HepG2 (cell line): ENCODE results near the gene NEK3. TPM values are rescaled to one million over a fixed set of nuclear protein-coding genes. Genes with fewer than 3 reads are reported as not detected.

Experiments used
- ADNP ChIP-seq: sonication (generic); formaldehyde crosslinking; IDR thresholded peaks from 2 replicates; pipeline ENCODE4 v1.4.0; 2020; ENCODE audit warnings: missing genetic modification reagents
- ARID5B ChIP-seq: IDR thresholded peaks from 2 replicates; pipeline ENCODE4 v1.4.0; 2020; ENCODE audit warnings: mild to moderate bottlenecking, missing genetic modification reagents
- CREM ChIP-seq, 2 experiments: sonication (generic) in 1 of 2; formaldehyde crosslinking in 1 of 2; IDR thresholded peaks; 2 replicates each; pipeline versions ENCODE4 v1.4.0 to v1.6.1; 2016 to 2020; ENCODE audit warnings: antibody characterized with exemption in 1 of 2, mild to moderate bottlenecking in 1 of 2, missing genetic modification reagents in 1 of 2
- DMAP1 ChIP-seq: IDR thresholded peaks from 2 replicates; pipeline ENCODE4 v1.6.1; 2016
- FOXP1 ChIP-seq, 2 experiments: fragments of 450-650 bp in 1 of 2; IDR thresholded peaks; 2 replicates each; pipeline ENCODE4 v1.6.1; 2017 to 2018; ENCODE audit warnings: antibody characterized with exemption in 1 of 2
- HDAC2 ChIP-seq: sonication (generic); formaldehyde crosslinking; IDR thresholded peaks from 2 replicates; pipeline ENCODE4 v1.4.0; 2020; ENCODE audit warnings: missing genetic modification reagents
- HMG20A ChIP-seq: IDR thresholded peaks from 2 replicates; pipeline ENCODE4 v1.6.1; 2016; ENCODE audit warnings: borderline replicate concordance
- NFE2L2 ChIP-seq: fragments of 150-350 bp; IDR thresholded peaks from 2 replicates; pipeline ENCODE4 v1.6.1; 2014; ENCODE audit warnings: low read length
- NR2F1 ChIP-seq, 2 experiments: fragments of 450-650 bp in 1 of 2; formaldehyde crosslinking in 1 of 2; IDR thresholded peaks; 2 replicates each; pipeline versions ENCODE4 v1.5.0 to v1.6.1; 2016 to 2020; ENCODE audit warnings: mild to moderate bottlenecking in 1 of 2, missing compliant biosample characterization in 1 of 2, missing genetic modification reagents in 1 of 2, moderate library complexity in 1 of 2
- NR2F6 ChIP-seq, 2 experiments: IDR thresholded peaks; 2 replicates each; pipeline ENCODE4 v1.6.1; 2016; ENCODE audit warnings: antibody characterized with exemption in 1 of 2, mild to moderate bottlenecking in 1 of 2
- PITX1 ChIP-seq: sonication (generic); formaldehyde crosslinking; IDR thresholded peaks from 2 replicates; pipeline ENCODE4 v1.5.1; 2020; ENCODE audit warnings: mild to moderate bottlenecking, missing genetic modification reagents
- RAD21 ChIP-seq: fragments of 450-650 bp; formaldehyde crosslinking; IDR thresholded peaks from 2 replicates; pipeline ENCODE4 v1.5.0; 2020; ENCODE audit warnings: mild to moderate bottlenecking
- RBFOX2 ChIP-seq: fragments of 200-400 bp; formaldehyde crosslinking; IDR thresholded peaks from 2 replicates; pipeline ENCODE4 v1.6.1; 2017; ENCODE audit warnings: low read depth, mild to moderate bottlenecking, low read length
- SAFB2 ChIP-seq: sonication (generic); formaldehyde crosslinking; IDR thresholded peaks from 2 replicates; pipeline ENCODE4 v1.5.1; 2020; ENCODE audit warnings: missing genetic modification reagents, low read depth, mild to moderate bottlenecking, borderline replicate concordance
- YY1 ChIP-seq: IDR thresholded peaks from 2 replicates; pipeline ENCODE4 v1.6.1; 2011; ENCODE audit warnings: low read length, low read depth, moderate library complexity, mild to moderate bottlenecking; ENCODE audit not compliant: insufficient read depth, insufficient replicate concordance
- ZBTB25 ChIP-seq: IDR thresholded peaks from 2 replicates; pipeline ENCODE4 v1.6.1; 2018; ENCODE audit warnings: missing genetic modification reagents
- ZBTB38 ChIP-seq: sonication (generic); formaldehyde crosslinking; IDR thresholded peaks from 2 replicates; pipeline ENCODE4 v1.5.1; 2020; ENCODE audit warnings: mild to moderate bottlenecking, missing genetic modification reagents
- ZEB1 ChIP-seq: IDR thresholded peaks from 2 replicates; pipeline ENCODE4 v1.6.1; 2012; ENCODE audit warnings: mild to moderate bottlenecking, low read depth, inconsistent platforms; ENCODE audit not compliant: insufficient replicate concordance
- ZNF124 ChIP-seq: sonication (generic); formaldehyde crosslinking; IDR thresholded peaks from 2 replicates; pipeline ENCODE4 v1.4.0; 2020; ENCODE audit warnings: missing genetic modification reagents
- ZNF337 ChIP-seq: sonication (generic); formaldehyde crosslinking; IDR thresholded peaks from 2 replicates; pipeline ENCODE4 v1.5.1; 2020; ENCODE audit warnings: missing genetic modification reagents, low read depth, mild to moderate bottlenecking, borderline replicate concordance
- ZNF777 ChIP-seq: sonication (generic); formaldehyde crosslinking; IDR thresholded peaks from 2 replicates; pipeline ENCODE4 v1.4.0; 2020; ENCODE audit warnings: missing genetic modification reagents
- ZNF792 ChIP-seq: IDR thresholded peaks from 2 replicates; pipeline ENCODE4 v1.6.1; 2016
- polyA plus RNA-seq, 8 experiments: library from polyadenylated mRNA; depleted of rRNA in 3 of 8; stranded (reverse) in 7 of 8; unstranded in 1 of 8; fragments of >200 nt; fragmentation: Illumina TruSeq in 4 of 8; extraction: Trizol in 4 of 8; gene quantifications; 2 replicates each; pipeline versions ENCODE4 v1.2.1 to v1.2.3, GENCODE V29; 2011 to 2016; ENCODE audit warnings: low read depth in 4 of 8, missing spikeins in 1 of 8, mixed read lengths in 1 of 8; ENCODE audit not compliant: insufficient read depth in 1 of 8
- total RNA-seq, 5 experiments: library from RNA; depleted of rRNA; stranded (reverse); fragments of >200 nt; fragmentation: Illumina TruSeq; extraction: Trizol; gene quantifications; 2 replicates each; pipeline ENCODE4 v1.2.3, GENCODE V29; 2016; ENCODE audit warnings: low read depth in 1 of 5

Gene NEK3
- total and polyA plus RNA-seq, 2 of the 13 experiments (the other 11 are each of a cell fraction or from before 2014, with no cell fraction given): 36.7 to 68.2 TPM

GRCh38 chr13:52161181-52161646, 1.8 kb upstream of the NEK3 start (continued):
- TF ChIP-seq HDAC2 (CRISPR knock-in tag) (peak; percentile 62; the same call in 1 of the 2 replicates), YY1 (peak; percentile 83), NR2F1 (CRISPR knock-in tag; IDR thresholded peaks at IDR 0.05) (peak; percentile 30 to 57; a peak in 2 of 4 replicates), ARID5B (CRISPR knock-in tag) (peak; percentile 76; the same call in 1 of the 2 replicates), ZNF124 (CRISPR knock-in tag) (no peak), ADNP (CRISPR knock-in tag) (0 out of 2 replicates have a peak, but pooled peaks have one; percentile 23), ZBTB25 (CRISPR knock-in tag) (peak; percentile 22; the same call in 1 of the 2 replicates), ZBTB38 (CRISPR knock-in tag) (no peak), NFE2L2 (no peak), NR2F6 (IDR thresholded peaks at IDR 0.05) (peak; percentile 82), NR2F6 (CRISPR knock-in tag; IDR thresholded peaks at IDR 0.05) (peak; percentile 85; the same call in 1 of the 2 replicates), HMG20A (CRISPR knock-in tag) (peak; percentile 64; the same call in 1 of the 2 replicates), FOXP1 (IDR thresholded peaks at IDR 0.05) (no peak), FOXP1 (CRISPR knock-in tag; IDR thresholded peaks at IDR 0.05) (peak; percentile 58), RAD21 (0 out of 2 replicates have a peak, but pooled peaks have one; percentile 11), DMAP1 (peak; percentile 49; the same call in 1 of the 2 replicates), SAFB2 (CRISPR knock-in tag) (no peak), ZNF792 (CRISPR knock-in tag) (peak; percentile 29; the same call in 1 of the 2 replicates), CREM (IDR thresholded peaks at IDR 0.05) (peak; percentile 26; the same call in 1 of the 2 replicates), CREM (CRISPR knock-in tag; IDR thresholded peaks at IDR 0.05) (no peak), PITX1 (peak; percentile 54), RBFOX2 (peak; percentile 31; the same call in 1 of the 2 replicates), ZEB1 (no peak), ZNF337 (CRISPR knock-in tag) (0 out of 2 replicates have a peak, but pooled peaks have one; percentile 31), ZNF777 (CRISPR knock-in tag) (no peak)
